ENCODE results near the gene OSM.

OSM gene

DNA sequence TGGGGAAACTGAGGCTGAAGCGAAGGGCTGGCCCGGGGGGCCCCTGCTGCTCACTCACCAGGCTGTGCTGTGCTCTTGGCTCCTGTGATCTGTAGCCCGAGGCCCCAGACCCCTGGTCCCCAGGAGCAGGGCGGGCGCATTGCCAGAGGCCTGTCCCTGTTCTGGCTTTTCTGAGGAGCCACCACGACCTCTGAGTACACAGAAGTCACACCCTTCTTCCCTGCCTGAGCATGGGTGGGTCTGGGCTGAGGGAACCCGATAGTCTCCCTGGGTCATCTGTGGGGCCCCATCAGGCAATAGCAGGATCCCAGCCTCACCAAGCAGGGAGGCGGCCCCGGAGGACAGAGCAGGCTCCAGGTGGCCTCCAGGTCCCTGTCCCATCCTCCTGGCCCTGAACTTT lies 17.5 kb upstream of the OSM start:
- no peak for DNase-seq

DNA sequence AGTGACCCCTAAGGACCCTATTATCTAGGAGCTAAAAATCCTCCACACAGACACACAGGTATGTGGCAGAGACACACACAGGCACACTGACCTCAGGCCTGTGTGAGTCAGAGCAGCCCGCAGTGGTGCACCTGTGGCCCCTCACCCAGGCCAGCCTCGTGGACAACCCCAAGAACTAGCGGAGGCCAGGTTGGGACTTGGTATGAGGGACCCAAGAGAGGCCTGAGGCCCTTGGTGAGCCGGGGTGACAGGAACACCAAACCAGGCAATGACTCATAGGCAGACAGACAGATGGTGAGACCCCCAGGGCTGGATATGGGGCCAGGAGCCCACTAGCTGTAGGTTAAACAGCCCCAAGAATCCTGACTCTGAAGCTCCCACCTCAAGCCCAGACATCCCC lies 16.7 kb upstream of the OSM start:
- DNase-seq, result no peak

DNA sequence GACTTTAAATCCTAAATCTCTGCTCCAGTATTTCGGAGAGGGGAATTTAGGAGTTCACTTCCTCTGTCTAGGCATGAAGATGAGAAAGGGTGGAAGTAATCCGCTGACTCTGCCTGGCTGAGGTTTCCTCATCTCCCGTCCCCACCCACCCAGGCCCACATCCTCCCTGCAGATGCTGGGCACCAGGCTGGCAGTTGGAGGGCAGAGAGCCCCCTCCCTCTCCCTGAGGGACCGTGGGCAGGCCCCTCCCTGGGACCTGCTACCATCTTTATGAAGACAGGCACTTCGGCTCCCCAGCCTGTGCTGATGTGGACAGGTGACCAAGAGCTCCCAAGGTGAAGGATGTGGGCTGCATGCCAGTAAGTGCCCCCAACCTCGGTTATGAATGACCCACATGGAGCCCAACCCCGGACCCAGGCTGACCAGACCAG lies 16.0 kb upstream of the OSM start:
- DNase-seq, result no peak

DNA sequence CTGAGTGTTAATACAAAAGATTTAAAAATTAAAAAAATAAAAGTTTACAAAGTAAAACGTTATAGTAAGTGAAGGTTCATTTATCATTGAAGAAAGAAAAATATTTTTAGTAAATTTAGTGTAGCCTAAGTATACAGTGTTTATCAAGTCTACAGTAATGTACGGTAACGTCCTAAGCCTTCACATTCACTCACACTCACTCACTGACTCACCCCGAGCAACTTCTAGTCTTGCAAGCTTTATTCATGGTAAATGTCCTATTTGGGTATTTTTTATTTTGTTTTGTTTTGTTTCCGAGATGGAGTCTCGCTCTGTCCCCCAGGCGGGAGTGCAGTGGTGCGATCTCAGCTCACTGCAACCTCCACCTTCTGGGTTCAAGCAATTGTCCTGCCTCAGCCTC lies 13.9 kb upstream of the OSM start:
- no peak for DNase-seq

DNA sequence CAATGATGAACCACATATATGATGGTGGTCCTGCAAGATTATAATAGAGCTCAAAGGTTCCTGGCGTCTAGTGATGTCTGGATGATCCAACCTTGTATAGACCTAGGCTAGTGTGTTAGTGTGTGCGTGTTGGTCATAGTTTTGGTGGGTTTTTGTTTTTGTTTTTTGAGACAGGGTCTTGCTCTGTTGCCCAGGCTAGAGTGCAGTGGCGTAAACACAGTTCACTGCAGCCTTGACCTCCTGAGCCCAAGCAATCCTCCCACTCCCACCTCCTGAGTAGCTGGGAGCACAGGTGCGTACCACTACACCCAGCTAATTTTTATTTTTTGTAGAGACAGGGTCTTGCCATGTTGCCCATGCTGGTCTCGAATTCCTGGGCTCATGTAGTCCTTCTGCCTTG lies 13.3 kb upstream of the OSM start:
- no peak for DNase-seq

DNA sequence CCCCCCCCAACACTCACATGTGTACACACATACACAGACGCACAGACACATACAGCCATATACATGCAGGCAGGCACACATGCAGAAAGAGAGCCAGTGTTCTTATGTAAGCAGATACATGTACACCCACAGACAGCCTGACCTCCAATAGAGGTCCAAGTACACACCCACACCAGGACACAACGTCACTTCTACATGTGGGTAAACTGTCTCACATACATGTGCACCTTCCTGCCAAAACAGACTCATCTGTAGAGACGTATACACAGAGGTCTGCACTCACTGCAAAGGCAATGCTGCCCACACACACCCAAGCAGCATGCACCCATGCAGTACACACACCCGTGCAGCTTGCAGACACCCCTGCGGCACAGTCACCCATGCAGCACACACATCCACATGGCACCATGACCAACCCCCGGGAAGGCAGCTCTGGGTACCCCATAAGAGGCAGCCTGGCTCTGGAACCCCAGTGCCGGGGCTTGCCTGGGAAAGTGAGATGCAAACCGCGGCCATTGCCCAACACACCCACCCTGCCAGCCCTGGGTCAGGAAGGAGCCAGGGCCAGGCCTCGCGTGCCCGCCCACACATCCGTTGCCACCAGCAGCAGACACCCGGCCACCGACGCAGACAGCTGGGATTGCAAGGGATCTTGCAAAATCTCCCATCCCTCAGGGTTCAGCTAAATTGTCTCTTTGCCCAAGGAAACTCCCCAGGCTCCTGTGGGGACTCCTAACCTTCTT lies 12.6 kb upstream of the OSM start:
- DNase-seq, result no peak

DNA sequence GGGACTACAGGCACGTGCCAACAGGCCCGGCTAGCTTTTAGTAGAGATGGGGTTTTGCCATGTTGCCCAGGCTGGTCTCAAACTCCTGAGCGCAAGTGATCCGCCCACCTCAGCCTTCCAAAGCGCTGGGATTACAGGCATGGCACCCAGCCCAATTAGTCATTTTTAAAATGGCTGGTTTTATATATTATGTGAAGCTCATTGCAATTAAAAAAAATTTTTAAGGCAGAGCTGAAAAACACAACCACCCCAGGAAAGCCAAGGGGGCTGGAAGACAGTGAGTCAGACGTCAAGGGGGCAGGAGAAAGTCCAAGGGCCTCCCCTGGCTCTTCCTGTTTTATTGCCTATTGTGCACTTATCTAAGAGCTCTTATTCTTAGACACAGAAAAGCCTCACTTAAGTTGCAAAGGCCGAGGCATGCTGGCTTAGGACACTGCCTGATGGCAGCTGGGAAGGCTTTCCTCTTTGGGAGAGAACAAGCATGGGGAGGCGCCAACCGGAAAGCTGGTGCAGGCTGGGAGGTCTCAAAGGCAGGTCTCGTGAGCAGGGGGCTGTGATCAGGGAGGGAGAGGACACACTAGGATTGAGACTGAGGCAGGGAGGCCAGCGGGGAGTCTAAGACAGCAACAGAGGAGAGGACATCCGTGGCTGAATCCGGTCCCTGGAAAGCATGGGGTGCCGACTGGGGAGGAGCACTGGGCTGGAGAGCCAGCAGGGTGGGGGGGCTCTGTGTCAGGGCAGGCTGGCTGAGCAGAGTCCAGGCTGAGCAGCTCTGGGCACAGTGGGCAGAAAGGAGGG lies 11.1 kb upstream of the OSM start:
- no peak for DNase-seq

DNA sequence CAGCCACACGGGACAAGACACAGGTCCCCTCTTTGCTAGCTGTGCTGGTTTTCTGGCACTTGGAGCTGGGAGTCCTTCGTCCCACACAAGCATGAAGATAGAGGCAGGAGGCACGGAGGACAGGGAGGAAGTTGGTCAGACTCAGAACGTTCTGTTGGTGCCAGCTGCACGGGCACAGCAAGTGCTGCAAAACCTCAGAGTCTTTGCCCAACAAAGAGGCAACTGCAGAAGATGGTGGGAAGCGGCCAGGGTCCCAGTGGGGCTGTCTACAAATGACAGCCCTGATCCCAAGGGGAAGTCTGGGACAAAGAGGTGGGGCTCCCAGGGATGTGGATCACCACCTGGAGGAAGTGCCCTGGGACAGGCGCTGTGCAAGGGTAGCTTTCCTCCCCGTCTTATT lies 9.4 kb upstream of the OSM start:
- DNase-seq, result no peak

DNA sequence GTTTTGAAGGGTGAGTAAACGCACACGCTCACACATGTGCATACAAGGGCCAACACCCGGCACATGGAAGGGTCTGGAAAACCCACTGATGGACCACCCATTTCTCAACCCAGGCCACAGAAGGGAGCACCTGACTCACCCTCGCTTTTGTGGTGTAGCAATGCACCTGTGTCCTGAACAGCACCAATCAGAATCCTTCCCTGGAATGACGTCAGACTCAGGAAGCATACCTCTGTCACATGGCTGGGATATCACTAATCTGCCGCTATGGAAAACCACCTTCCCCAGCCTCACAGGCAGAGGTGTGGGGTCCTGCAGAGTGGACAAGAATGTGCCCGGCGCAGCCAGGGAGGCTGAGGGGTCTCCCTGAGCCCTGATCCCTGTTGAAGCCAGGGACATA lies 9.0 kb upstream of the OSM start:
- DNase-seq, result no peak

DNA sequence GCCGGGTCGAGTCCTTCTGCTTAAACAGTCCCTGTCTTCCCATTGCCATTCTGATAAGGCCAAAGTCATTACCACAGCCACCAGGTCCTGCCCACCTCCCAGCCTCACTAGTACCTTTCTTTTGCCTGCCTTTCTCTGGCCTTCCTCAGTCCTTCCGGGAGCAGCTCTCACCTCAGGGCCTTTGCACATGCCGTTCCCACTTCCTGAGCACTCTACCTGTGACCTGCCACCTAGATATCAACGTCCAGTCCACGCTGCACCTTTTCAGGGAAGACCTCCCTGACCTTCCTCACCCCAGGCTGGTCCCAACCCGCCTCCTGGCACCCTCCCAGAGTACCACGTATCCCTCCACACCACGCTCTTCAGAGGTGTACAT lies 7.8 kb upstream of the OSM start:
- DNase-seq, result no peak

DNA sequence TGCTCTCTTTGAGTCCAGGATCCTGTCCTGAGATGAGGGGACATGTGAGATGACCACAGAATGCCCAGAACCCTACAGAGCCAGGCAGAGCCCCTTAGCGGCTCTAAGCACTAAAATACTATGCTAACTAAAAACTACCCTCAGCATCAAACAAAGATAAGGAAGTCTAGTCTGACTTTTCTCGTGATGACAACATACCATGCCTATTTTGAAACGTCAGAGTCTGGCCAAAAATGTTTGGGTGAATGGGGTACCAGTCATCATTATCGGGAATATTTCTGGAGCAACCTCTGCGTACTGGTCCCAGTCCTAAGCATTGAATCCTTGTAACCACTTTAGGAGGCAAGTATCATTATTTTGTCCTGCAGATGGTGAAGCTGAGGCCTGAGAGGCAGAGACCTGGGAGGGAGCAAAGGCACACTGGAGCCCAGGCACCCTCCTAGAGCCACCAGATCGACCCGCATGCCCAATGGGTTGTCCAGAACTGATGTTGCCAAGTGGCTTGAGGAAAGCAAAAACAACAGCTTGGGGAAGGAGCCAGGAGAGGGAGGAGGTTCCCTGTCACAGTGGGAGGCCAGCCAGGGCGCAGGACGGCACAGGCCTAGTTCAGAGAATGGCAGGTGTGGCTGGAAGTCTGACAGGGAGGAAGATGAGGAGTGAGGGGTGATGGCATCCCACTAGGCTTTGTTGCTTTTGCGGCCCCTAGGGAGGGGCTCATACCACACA lies 7.2 kb upstream of the OSM start:
- DNase-seq, result no peak

DNA sequence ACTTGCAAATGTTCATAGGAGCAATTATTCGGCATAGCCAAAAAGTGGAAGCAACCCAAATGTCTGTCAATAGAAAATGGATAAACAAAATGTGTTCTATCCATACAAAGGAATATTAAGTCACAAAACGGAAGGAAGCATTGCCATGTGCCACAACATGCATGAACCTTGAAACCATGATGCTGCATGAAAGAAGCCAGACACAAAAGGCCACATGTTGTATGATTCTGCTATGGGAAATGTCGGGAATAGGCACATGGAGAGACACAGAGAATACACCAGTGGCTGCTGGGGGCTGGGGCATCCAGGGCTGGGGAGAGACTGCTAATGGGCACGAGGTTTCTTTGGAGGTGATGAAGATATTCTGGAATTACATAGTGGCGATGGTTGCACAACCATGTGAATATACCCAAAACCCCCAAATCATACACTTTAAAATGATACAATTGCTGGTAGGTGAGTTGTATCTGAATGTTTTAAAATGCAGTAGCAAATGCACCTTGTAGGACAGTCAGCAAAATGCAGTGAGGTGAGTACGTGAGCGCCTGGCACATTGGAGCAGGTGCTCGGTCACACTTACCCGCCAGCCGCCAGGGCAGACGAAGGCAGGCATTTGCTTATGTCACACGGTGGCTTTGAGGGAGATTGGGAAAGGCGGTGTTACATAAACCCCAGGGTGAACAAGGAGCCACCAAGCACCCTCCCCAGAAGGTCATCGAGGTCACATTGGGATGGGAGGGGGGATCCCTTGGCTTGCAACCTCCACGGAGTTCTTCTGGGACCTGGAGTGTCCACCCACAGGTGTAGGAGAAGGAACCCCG lies 6.3 kb upstream of the OSM start:
- no peak for DNase-seq

DNA sequence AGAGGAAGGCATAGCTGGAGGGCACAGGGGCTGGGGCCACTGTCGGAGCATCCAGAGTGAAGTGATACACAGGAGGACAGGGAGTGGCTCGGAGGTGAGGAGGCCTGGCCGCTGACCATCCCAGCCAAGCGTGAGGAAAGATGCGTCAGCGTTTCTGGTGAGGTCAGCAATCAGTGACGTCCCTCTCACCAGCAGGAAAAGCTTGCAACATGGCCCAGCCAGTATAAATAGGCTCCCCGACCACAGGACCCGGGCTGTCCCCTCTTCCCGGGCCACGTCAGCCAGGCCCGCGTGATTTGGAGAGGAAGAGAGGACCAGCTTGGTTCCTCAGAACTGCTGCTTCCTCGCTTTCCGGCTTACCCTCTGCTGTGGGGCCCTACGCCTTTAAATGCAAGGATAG lies 4.2 kb upstream of the OSM start:
- DNase-seq, result no peak

DNA sequence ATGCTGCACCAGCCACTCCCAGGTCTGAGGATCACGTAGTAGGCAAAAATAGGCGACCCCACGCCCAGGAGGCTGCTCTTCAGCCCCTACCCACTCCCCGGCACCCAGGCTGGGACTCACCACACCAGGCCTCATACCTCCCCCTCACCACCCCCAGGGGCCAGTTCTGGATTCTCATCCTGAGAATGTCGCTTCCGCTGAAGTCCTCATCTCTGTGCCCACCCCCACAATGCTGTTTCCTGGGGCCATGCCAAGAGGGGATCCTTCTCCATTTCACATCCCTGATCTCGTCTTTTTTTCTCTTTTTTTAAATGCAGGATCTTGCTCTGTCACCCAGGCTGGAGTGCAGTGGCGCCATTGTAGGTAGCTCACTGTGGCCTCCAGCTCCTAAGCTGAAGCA lies 1.7 kb upstream of the OSM start:
- no peak for DNase-seq

DNA sequence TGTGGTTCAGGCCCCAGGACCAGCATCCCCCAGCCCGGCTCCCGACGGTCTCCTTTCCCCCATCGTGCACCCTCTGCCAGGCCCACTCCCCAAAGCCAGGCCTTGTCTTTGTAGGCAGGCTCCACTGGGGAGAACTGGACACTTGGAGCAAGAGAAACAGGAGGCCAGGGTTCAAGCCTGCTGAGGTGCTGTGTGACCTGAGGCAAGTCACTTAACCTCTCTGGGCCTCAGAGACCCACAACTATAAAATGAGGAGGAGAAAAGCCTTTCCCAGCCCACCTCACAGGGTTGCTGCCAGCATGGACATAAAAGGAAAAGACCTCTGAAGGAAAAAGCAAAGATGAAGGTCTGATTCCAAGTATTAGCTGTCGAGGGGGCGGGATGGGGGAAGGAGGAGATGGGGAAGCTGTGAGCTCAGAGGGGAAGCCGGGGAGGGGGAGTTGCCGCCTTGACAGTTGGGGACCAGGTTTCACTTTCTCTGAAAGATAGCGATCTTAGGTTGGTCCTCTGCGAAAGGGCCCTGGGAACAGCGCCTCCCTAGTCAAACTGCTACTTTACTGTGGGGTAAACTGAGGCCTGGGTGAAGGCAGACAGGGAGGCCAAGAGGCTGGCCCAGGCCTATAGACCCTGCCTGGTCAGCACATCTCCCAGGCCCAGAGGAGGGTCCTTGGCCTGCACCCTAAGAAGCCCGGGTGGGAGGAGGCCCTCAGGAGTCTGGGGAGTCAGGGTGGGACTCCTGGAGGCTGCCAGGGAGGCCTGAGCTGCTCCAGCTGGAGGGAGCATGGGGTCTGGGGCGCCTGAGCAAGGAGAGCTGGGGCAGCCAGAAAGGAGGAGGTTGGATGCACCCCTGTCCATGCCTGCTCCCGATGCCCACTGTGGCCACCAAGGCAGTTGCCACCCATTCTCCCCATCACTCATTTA lies 991 bp upstream of the OSM start:
- peak; percentile 53 for DNase-seq

DNA sequence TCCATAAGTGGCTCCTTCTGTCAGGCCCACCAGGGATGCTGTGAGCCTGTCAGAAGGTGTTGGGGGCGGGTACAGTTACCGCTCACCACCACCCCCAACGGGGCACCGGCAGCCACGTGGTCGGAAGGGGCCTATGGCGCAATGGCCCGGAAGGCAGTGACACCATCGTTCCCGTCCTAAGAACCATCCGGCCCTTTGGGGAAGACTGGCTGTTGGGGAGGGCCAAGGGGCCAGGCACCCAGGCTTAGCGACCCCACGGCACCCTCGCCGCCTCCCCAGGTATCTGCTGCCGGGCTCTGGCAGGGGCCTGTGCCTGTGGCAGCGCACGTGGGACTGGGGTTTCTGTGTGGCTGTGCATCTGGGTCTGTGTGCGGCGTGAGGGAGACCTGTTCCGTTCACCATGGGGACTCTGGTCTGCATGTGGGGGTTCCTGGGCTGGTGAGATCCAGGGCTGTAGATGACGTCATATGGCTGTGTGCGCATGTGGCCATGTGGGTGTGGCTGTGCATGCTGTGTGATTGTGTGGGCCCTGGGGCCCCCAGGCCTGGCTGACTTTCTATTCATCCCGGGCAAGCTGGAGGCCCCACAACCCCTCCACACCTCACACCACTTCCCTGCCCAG lies 717 bp downstream of the OSM start:
- peak; percentile 88 for DNase-seq

DNA sequence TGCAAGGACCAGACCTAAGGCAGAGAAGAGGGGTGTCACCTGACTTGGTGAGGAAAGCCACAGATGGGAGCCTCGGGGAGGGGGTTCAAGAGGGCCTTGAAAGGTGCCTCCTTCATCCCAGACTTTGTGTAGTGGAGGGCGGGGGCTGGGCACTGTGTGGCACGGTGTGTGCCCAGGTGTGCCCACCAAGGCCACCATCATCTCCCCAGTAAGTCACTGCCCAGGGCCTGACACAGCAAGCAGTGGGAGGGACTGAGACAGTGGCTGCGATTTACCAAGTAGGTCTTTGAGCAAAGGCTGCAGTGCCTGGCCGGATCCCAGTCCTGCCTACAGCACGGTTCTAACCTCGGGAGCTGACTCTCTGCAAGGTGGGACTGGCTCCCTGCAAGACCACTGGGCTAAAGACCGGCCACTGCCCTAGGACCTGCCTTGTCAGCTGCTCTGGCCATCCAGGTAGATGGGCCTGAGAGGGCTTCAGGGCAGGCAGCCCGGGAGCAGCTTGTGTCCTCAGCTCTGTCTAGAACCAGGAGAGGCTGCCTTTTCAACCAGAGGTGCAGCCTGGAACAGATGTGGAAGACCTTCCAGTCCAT lies 1.4 kb downstream of the OSM start:
- DNase-seq, result no peak

DNA sequence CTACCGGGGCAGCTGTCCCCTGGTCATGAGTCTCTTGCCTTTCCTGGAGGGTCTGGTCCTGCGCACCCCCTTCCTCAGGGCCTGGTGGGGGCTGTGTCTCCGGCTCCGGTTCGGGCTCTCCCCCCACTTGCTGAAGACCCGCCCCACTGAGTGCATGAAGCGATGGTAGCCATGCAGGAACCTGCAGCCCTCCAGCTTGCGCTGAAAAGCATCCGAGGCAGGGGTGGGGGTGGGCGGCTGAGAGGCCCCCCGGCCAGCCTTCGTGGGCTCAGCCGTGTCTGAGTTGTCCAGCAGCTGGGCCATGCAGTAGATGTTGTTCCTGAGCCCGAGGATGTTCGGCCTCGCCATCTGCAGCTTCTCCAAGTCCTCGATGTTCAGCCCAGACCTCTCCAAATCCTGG lies 2.8 kb downstream of the OSM start:
- no peak for DNase-seq

DNA sequence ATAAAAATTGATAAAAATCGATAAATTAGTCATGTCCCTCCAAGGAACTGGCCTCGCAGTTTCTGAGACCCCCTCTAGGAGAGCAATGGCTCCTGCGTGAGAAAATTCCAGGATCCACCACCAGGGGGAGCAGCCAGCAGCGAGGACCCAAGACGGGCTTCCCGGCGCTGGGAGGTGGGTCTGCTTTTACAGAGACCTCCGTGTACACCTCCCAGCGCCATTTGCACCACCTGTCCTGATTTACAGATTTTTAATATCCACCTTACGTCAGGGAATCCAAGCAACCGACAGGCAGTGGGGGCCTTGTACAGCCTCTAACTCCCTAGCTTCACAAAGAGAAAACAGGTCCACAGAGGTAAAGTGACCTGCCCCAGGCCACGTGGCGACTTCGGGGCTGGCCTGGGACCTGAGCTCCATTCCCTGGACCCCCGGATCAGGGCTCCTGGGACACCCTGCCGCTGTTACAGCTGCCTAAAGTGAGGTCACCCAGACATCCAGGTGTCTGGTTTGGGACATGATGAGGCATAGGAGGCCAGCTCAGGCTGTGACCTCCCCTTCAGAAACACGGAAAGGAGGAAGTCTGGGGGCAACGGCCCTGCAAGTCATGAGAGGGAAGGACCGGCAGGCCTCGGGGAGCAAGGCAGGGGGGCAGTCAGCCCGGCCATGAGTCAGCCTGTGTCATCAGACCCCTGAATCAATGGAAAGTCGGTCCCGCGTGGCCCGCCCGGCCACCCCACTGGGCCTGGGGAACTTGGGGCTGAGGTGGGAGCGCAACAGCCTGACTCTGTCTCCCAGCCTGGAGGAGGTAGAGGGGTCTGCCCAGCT lies 3.5 kb downstream of the OSM start:
- DNase-seq, result peak; percentile 83

DNA sequence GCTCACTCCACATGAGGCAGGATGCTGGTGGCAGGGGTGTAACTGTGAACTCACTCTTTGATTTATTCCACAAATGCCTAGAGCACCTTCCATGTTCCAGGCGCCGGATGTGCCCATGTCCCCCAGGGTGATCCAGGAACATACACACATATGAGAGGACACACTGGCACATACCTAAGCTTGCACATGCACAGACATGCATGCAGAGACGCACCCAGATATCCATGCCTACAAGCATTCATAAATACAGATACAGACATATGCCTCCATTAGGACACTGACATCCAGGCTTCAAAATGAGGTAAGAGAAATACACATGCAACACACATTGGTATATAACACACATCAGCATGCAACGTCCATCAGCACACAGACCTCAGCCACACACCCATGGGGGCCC lies 4.5 kb downstream of the OSM start:
- no peak for DNase-seq

Measured in activated naive CD4-positive, alpha-beta T cell treated with Interleukin-2 at 50 U/mL for 16 hours (primary cell).